Keratinocyte (primary cell): ENCODE measurements around the gene LILRA6.

ENCODE experiments used
- EZH2 ChIP-seq: IDR thresholded peaks from one replicate; pipeline ENCODE4 v1.6.1; 2012; ENCODE audit warnings: inconsistent platforms, mild to moderate bottlenecking, low read length, moderate library complexity
- TF ChIP-seq, protein P1 (sequence below), 3 experiments: IDR thresholded peaks in 1 of 3; conservative IDR thresholded peaks in 1 of 3; optimal IDR thresholded peaks in 1 of 3; 2 replicates in 2 of 3; 3 replicates in 1 of 3; pipeline versions ENCODE3 to v1.5.1; 2011; ENCODE audit warnings: low read length in 3 of 3, mild to moderate bottlenecking in 3 of 3, moderate library complexity in 2 of 3, control low read depth in 1 of 3, inconsistent platforms in 1 of 3; ENCODE audit not compliant: insufficient read depth in 2 of 3; ENCODE audit errors: extremely low read depth in 1 of 3

DNA sequence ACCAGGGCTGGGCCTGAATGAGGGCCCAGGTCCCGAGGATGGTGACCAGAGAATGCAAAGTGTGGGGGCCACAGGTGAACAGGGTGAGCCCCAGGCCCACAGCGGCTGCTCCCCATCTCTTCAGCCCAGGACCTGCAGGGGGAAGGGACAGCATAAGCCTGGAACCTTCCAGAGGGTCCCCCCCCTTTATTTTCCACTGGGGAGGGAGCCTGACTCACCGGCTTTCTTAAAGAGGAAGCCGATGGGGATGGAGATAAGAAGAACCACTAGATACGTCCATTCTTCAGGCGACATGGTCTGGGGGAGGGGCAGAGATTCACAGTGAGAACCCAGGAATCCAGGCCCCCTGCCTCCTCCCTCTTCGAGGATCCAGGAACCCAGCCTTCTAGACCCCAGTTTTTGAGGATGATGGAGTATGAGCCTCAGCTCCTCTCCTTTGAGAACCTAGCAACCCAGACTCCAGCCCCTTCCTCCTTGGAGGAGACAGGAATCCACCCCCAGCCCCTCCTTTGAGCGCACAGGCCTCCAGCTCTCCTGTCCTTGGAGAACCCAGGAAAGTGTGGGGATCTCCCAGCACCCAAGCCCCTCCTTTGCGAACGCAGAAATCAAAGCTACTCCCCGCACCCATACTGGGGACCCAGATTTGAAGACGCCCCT is 54.2 kb downstream of the LILRA6 start:
- TF ChIP-seq, protein P1, sequence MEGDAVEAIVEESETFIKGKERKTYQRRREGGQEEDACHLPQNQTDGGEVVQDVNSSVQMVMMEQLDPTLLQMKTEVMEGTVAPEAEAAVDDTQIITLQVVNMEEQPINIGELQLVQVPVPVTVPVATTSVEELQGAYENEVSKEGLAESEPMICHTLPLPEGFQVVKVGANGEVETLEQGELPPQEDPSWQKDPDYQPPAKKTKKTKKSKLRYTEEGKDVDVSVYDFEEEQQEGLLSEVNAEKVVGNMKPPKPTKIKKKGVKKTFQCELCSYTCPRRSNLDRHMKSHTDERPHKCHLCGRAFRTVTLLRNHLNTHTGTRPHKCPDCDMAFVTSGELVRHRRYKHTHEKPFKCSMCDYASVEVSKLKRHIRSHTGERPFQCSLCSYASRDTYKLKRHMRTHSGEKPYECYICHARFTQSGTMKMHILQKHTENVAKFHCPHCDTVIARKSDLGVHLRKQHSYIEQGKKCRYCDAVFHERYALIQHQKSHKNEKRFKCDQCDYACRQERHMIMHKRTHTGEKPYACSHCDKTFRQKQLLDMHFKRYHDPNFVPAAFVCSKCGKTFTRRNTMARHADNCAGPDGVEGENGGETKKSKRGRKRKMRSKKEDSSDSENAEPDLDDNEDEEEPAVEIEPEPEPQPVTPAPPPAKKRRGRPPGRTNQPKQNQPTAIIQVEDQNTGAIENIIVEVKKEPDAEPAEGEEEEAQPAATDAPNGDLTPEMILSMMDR (optimal IDR thresholded peaks at IDR 0.05 in 1 of 3, IDR thresholded peaks at IDR 0.05 in 1 of 3, conservative IDR thresholded peaks at IDR 0.05 in 1 of 3; ENCODE audit: extremely low read depth in 1 of 3, insufficient read depth in 2 of 3, low read length in 3 of 3), result no peak
- TF ChIP-seq EZH2, result no peak
